Bronchial epithelial cell (primary cell): ENCODE measurements around the gene HERC2. TPM values are rescaled to one million over a fixed set of nuclear protein-coding genes. Genes with fewer than 3 reads are reported as not detected.

ENCODE experiments used
- DNase-seq: peaks from one replicate; pipeline ENCODE4 v3.0.0-alpha.2; 2010; ENCODE audit warnings: low read depth
- FAIRE-seq: peaks from 2 replicates; lab custom pipeline; 2011; peaks lifted over from hg19 to GRCh38; lab: Jason Lieb, UNC
- H3K27me3 ChIP-seq: 2 replicates; pipeline ENCODE4 v1.5.1; 2011; ENCODE audit warnings: low read length; ENCODE audit not compliant: control insufficient read depth, insufficient read depth
- H3K36me3 ChIP-seq: 2 replicates; pipeline ENCODE4 v1.5.1; 2011; ENCODE audit warnings: low read length; ENCODE audit not compliant: control insufficient read depth, insufficient read depth
- H3K4me3 ChIP-seq: 2 replicates; pipeline ENCODE4 v1.5.1; 2011; ENCODE audit warnings: mild to moderate bottlenecking, low read depth, low read length, control low read depth
- total RNA-seq: library from RNA; depleted of rRNA; stranded (reverse); fragments of >200 nt; gene quantifications from 2 replicates; pipeline ENCODE4 v1.2.1, GENCODE V29; 2014
- TF ChIP-seq, protein P1 (sequence below): IDR thresholded peaks from 2 replicates; pipeline ENCODE4 v1.5.1; 2011; ENCODE audit warnings: mild to moderate bottlenecking, moderate library complexity, low read length, control low read depth, inconsistent platforms; ENCODE audit not compliant: insufficient read depth, severe bottlenecking

HERC2 gene
- total RNA-seq, 1 donor from 2014 or later, result 22.6 TPM

DNA sequence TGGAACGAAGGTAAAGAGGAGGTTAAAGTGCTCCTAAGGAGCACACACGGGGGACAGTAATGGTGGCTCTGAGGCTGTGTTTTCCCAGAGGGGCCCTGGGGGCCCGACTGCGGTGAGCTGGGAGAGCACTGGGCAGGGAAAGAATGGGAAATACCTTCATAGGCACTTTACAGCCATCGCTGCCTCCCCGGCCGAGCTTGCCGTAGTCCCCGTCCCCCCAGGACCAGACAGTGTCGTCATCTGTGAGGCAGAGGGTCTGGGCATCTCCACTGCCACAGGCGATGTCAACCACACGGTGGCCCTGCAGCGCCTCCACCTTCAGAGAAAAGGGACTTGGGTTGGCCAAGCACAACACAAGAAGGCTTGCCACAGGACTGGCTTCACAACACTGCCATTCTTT is 190.0 kb downstream of the HERC2 start:
- TF ChIP-seq, protein P1, sequence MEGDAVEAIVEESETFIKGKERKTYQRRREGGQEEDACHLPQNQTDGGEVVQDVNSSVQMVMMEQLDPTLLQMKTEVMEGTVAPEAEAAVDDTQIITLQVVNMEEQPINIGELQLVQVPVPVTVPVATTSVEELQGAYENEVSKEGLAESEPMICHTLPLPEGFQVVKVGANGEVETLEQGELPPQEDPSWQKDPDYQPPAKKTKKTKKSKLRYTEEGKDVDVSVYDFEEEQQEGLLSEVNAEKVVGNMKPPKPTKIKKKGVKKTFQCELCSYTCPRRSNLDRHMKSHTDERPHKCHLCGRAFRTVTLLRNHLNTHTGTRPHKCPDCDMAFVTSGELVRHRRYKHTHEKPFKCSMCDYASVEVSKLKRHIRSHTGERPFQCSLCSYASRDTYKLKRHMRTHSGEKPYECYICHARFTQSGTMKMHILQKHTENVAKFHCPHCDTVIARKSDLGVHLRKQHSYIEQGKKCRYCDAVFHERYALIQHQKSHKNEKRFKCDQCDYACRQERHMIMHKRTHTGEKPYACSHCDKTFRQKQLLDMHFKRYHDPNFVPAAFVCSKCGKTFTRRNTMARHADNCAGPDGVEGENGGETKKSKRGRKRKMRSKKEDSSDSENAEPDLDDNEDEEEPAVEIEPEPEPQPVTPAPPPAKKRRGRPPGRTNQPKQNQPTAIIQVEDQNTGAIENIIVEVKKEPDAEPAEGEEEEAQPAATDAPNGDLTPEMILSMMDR, result no peak
- DNase-seq (no peak), FAIRE-seq (no peak)
- Histone ChIP-seq H3K36me3 (peaks cover 8% of the 10 kb centered on the region), H3K4me3 (no peak overlapping the region), H3K27me3 (no peaks in the 10 kb centered on the region)

DNA sequence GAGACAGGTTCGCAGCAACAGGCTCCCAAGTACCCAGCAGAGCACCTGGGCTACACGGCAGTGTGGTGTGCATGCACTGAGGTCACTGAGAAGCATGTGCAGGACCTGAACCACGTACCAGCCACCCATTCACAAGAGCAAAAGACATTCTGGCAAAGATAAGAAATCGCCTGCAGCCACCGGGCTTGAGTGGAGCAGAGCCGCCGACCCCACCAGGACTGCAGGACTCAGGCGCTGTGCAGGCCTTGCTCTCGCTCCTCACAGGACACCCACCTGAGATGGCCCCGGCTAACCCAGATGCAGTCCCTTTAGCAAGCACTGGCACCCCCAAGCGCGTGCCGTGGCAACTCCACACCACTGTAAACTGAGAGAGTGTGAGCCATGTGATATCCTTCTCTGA is 190.6 kb downstream of the HERC2 start:
- H3K27me3 ChIP-seq, result no peaks in the 10 kb centered on the region
- TF ChIP-seq, protein P1, result no peak
- peaks cover 8% of the 10 kb centered on the region for H3K36me3 ChIP-seq
- H3K4me3 ChIP-seq, result no peak overlapping the region
- no peak for FAIRE-seq
- DNase-seq, result no peak

DNA sequence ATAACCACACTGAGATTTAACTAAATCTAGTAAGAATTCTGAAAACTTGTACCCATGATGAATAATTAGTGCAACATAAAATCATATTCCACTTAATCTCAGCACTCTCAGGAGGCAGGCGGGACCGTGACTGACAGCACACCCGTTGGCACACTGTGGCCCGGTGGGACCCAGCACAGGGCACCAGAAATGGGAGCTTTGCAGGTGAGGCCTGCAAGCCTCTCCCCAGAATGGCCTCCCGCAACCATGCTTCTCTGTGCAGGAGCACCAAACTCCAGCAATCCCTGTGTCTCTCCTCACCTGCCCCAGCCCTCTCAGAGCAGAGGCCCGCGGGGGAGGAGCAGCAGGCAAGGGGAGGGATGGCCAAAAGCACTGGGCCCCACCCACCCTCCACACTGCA is 191.3 kb downstream of the HERC2 start:
- Histone ChIP-seq H3K36me3 (peaks cover 8% of the 10 kb centered on the region), H3K4me3 (no peak overlapping the region), H3K27me3 (no peaks in the 10 kb centered on the region)
- TF ChIP-seq, protein P1, result no peak
- DNase-seq, result no peak
- FAIRE-seq, result no peak

DNA sequence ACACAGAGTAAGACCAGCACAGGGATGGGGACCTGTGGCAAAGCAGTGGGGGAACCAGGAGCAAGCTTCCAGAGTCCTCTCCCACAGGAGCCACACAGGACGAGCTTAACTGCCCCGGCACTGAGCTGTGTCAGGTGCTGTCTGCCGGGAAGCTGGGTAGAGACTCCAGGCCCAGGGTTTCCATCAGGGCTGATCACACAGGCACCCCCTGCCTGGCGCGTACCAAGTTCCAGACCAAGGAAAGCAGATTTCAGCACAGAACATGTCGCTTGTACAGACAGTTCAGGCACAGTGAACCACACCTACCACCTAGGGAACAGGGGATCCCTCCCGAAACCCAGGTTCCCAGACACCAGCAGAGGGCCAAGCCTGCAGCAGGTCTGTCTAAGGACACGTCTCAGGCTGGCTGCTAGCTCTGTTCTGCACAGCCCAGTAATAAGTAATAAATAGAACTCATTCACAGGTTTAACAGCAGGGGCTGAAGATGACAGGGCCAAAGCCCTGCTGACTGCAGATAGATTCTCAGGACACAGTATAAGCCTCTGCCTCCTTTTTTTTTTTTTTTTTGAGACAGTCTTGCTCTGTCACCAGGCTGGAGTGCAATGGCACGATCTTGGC is 192.6 kb downstream of the HERC2 start:
- TF ChIP-seq, protein P1, result no peak
- DNase-seq (no peak), FAIRE-seq (no peak)
- no peaks in the 10 kb centered on the region for H3K27me3 ChIP-seq
- H3K36me3 ChIP-seq, result peaks cover 10% of the 10 kb centered on the region
- H3K4me3 ChIP-seq, result no peak overlapping the region

DNA sequence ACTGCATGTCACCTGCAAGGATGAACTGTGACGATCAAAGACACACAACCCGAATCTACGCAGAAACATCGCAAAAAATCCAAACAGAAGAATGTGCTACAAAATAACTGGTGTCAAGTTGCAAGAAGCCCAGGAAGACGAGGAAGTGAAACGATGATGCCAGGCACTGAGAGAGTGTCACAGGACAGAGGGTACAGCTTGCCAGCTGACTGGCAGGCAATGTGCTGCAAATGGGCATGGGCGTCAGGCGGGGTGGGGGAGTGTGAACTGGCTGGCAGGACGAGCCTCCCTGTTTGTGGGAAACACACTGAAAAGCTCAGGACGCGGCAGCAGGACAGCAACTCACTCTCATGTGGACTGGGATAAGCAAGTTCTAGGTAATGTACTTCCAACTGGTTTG is 193.9 kb downstream of the HERC2 start:
- Histone ChIP-seq H3K36me3 (peaks cover 11% of the 10 kb centered on the region), H3K4me3 (no peak overlapping the region), H3K27me3 (no peaks in the 10 kb centered on the region)
- FAIRE-seq (no peak), DNase-seq (no peak)
- TF ChIP-seq, protein P1, result no peak

DNA sequence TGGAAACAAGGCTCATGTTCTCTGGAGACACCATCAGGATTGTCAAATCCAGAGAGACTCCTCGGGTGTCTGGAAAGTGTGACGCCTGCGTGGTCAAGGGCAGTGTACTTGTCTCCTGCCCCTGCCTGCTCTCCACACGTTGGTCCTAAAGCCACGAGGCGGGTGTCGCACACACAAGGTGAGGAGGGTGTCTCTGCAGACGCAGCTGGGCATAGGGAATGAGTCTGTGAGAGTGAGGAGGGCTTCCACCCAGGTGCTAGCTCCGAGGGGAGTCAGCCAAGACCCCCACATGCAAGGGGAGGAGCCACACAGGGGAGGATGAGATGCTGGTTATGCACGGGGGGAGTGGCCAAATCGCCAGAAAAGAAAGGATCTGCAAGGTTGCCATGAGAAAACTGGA is 194.9 kb downstream of the HERC2 start:
- Histone ChIP-seq H3K36me3 (peaks cover 14% of the 10 kb centered on the region), H3K4me3 (no peak overlapping the region), H3K27me3 (no peaks in the 10 kb centered on the region)
- no peak for DNase-seq
- FAIRE-seq, result no peak
- TF ChIP-seq, protein P1, result no peak
